SK-N-SH (cell line): ENCODE results near the gene ZNF341.

Source experiments
- EP300 ChIP-seq, 2 experiments: IDR thresholded peaks; 2 replicates each; pipeline versions ENCODE4 v1.4.0 to v1.6.1; 2012; ENCODE audit warnings: borderline replicate concordance in 1 of 2, low read depth in 1 of 2, low read length in 1 of 2
- MXI1 ChIP-seq: IDR thresholded peaks from 2 replicates; pipeline ENCODE4 v1.6.1; 2012; ENCODE audit warnings: mild to moderate bottlenecking, low read depth, low read length, improper control_type of control experiment
- RFX5 ChIP-seq: IDR thresholded peaks from 2 replicates; pipeline ENCODE4 v1.6.1; 2012; ENCODE audit warnings: mild to moderate bottlenecking, improper control_type of control experiment, low read length
- TF ChIP-seq, protein P1 (sequence below): fragments of 200-600 bp; sonication (generic); IDR thresholded peaks from 2 replicates; pipeline ENCODE4 v1.6.1; 2017; ENCODE audit warnings: antibody characterized with exemption, mild to moderate bottlenecking, moderate library complexity

DNA sequence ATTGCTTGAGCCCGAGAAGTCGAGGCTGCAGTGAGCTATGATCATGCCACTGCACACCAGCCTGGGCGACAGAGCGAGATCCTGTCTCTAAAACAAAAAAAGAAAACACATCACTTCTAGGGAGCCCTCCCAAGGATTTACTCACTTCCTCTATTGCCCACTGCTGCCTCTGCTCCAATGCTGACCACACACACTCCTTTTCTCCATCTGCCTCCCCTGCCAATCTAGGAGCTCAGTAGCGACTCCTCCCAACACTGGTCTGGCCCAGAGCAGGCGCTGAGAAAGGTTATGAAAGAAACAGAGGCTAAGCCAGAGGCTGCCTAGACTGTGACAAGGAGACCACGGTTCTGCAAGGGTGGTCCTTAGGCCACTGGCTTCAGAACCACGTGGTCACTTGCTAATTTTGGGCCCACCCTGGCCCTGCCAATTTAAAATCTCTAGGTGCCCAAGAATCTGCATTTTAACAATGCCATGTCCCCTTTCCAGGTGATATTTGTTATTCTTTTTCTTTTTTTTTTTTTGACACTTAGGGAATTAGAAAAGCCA, 44.4 kb upstream of the ZNF341 start:
- TF ChIP-seq, protein P1, sequence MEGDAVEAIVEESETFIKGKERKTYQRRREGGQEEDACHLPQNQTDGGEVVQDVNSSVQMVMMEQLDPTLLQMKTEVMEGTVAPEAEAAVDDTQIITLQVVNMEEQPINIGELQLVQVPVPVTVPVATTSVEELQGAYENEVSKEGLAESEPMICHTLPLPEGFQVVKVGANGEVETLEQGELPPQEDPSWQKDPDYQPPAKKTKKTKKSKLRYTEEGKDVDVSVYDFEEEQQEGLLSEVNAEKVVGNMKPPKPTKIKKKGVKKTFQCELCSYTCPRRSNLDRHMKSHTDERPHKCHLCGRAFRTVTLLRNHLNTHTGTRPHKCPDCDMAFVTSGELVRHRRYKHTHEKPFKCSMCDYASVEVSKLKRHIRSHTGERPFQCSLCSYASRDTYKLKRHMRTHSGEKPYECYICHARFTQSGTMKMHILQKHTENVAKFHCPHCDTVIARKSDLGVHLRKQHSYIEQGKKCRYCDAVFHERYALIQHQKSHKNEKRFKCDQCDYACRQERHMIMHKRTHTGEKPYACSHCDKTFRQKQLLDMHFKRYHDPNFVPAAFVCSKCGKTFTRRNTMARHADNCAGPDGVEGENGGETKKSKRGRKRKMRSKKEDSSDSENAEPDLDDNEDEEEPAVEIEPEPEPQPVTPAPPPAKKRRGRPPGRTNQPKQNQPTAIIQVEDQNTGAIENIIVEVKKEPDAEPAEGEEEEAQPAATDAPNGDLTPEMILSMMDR: no peak
- TF ChIP-seq MXI1 (no peak), EP300 (IDR thresholded peaks at IDR 0.05; ENCODE audit: borderline replicate concordance in 1 of 2, low read depth in 1 of 2, low read length in 1 of 2) (no peak), RFX5 (no peak)
